Measurements from ENCODE around the gene SPEF1.
A peak's percentile ranks its signal among the peaks of the same experiment; 100 is the strongest.

Gene SPEF1

DNA sequence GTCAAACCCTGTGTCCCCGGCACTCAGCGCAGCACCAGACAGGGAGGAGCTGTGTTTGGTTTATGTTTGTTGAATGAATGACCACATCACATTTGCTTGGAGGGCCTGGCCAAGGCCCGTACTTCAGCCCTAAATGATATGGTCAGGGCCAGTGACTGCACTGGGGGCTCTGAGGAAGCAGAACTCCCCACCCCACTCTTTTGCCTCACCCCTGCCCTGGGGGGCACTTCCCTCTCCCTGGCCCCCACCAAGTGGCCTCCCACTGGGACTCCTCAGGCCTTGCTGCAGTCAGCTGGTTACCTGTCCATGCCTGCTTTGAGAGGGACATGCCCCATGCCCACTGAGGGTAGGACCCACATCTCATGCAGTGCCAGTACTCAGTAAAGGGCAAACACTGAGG is 16.6 kb downstream of the SPEF1 start:
- no peak for DNase-seq

- no peak for DNase-seq
Measured at GRCh38 chr20:3763671-3764601, 17.3 kb downstream of the SPEF1 start.

- no peak for DNase-seq
Measured at GRCh38 chr20:3760655-3761348, 20.4 kb downstream of the SPEF1 start.

- no peak for DNase-seq
Measured at GRCh38 chr20:3759884-3760283, 21.4 kb downstream of the SPEF1 start.

GRCh38 chr20:3759316-3759823 is 21.9 kb downstream of the SPEF1 start:
- DNase-seq, result no peak

- DNase-seq, result no peak
Measured at GRCh38 chr20:3758566-3758965, 22.7 kb downstream of the SPEF1 start.

- DNase-seq, result no peak
Measured at GRCh38 chr20:3757268-3757667, 24.0 kb downstream of the SPEF1 start.

GRCh38 chr20:3755814-3756480 is 25.3 kb downstream of the SPEF1 start:
- no peak for DNase-seq

GRCh38 chr20:3755269-3755668 is 26.0 kb downstream of the SPEF1 start:
- no peak for DNase-seq

GRCh38 chr20:3754276-3754630 is 27.0 kb downstream of the SPEF1 start:
- DNase-seq, result no peak

- no peak for DNase-seq
Measured at GRCh38 chr20:3753501-3754275, 27.6 kb downstream of the SPEF1 start.

GRCh38 chr20:3753098-3753497 is 28.1 kb downstream of the SPEF1 start:
- peak; percentile 23 for DNase-seq

- no peak for DNase-seq
Measured at GRCh38 chr20:3752386-3752759, 28.9 kb downstream of the SPEF1 start.

DNA sequence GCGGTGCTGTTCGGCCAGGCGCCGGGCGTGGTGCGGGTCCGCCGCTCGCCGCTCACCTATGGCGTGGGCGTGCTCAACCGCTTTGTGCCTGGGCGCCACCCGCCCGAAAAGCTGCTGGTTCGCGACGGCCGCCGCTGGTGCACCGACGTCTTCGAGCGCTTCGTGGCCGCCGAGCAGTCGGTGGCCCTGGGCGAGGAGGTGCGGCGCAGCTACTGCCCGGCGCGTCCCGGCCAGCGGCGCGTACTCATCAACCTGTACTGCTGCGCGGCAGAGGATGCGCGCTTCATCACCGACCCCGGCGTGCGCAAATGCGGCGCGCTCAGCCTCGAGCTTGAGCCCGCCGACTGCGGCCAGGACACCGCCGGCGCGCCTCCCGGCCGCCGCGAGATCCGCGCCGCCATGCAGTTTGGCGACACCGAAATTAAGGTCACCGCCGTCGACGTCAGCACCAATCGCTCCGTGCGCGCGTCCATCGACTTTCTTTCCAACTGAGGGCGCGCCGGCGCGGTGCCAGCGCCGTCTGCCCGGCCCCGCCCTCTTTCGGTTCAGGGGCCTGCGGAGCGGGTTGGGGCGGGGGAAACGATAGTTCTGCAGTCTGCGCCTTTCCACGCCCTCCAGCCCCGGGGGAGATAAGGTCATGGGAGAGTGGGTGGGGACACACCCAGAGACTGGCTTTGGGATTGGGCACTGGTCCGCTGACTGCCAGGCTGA is 29.4 kb downstream of the SPEF1 start:
- DNase-seq, result no peak

GRCh38 chr20:3751305-3751674 is 30.0 kb downstream of the SPEF1 start:
- no peak for DNase-seq

DNA sequence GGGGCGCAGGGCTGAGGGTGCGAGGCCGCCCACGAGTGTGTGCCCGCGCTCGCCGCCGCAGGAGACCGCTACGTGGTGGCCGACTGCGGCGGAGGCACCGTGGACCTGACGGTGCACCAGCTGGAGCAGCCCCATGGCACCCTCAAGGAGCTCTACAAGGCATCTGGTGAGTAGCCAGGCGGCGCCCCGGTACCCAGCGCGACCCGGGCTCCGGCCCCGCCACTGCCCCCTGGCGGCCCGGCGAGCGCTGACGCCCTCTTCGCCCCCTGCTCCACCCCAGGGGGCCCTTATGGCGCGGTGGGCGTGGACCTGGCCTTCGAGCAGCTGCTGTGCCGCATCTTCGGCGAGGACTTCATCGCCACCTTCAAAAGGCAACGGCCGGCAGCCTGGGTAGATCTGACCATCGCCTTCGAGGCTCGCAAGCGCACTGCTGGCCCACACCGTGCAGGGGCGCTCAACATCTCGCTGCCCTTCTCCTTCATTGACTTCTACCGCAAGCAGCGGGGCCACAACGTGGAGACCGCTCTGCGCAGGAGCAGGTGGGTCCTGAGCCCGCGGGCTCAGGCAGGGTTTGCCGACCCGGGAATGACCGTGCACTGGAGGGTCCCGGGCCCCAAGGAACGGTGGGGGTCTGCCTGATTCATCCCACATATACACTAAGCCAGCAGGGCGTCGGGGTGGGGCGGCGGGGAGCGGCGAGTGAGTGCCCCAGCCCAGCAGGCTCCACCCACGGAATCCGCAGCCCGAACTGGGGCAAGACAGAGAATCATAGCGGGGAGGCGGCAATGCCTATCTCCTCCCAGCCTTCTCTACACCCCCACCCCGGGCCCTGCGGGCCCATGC is 31.3 kb downstream of the SPEF1 start:
- no peak for DNase-seq

- no peak for DNase-seq
Measured at GRCh38 chr20:3749087-3749688, 32.1 kb downstream of the SPEF1 start.

GRCh38 chr20:3748073-3748472 is 33.2 kb downstream of the SPEF1 start:
- no peak for DNase-seq

GRCh38 chr20:3747471-3747870 is 33.8 kb downstream of the SPEF1 start:
- no peak for DNase-seq

- DNase-seq, result no peak
Measured at GRCh38 chr20:3745686-3746173, 35.5 kb downstream of the SPEF1 start.

All from GDM1 (cell line).